ENCODE results near the gene PSME4.

- TF ChIP-seq, protein P1, sequence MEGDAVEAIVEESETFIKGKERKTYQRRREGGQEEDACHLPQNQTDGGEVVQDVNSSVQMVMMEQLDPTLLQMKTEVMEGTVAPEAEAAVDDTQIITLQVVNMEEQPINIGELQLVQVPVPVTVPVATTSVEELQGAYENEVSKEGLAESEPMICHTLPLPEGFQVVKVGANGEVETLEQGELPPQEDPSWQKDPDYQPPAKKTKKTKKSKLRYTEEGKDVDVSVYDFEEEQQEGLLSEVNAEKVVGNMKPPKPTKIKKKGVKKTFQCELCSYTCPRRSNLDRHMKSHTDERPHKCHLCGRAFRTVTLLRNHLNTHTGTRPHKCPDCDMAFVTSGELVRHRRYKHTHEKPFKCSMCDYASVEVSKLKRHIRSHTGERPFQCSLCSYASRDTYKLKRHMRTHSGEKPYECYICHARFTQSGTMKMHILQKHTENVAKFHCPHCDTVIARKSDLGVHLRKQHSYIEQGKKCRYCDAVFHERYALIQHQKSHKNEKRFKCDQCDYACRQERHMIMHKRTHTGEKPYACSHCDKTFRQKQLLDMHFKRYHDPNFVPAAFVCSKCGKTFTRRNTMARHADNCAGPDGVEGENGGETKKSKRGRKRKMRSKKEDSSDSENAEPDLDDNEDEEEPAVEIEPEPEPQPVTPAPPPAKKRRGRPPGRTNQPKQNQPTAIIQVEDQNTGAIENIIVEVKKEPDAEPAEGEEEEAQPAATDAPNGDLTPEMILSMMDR (IDR thresholded peaks at IDR 0.05; ENCODE audit: low read length), result no peak
- TF ChIP-seq EZH2phosphoT487 (IDR thresholded peaks at IDR 0.05; ENCODE audit: low read length) (no peak), EZH2 (optimal IDR thresholded peaks at IDR 0.05; ENCODE audit: low read depth, low read length) (no peak)
Observed at GRCh38 chr2:53881360-53881759, 89.4 kb downstream of the PSME4 start.
